D721Med (cell line): ENCODE data around the gene PIAS4.

Experiments used
- DNase-seq: peaks from one replicate; pipeline ENCODE4 v3.0.0; 2011; ENCODE audit warnings: low spot score; ENCODE audit not compliant: insufficient read length
- FAIRE-seq: peaks from 2 replicates; lab custom pipeline; 2011; peaks lifted over from hg19 to GRCh38; lab: Jason Lieb, UNC
- CTCF ChIP-seq: IDR thresholded peaks from 2 replicates; pipeline ENCODE4 v1.5.1; 2012; ENCODE audit warnings: mild to moderate bottlenecking, control low read depth; ENCODE audit not compliant: insufficient read depth; ENCODE audit errors: missing control alignments

The PIAS4 gene

GRCh38 chr19:4027146-4027545 lies 19.6 kb downstream of the PIAS4 start:
- FAIRE-seq (no peak), DNase-seq (no peak)
- no peak for TF ChIP-seq CTCF

- DNase-seq (no peak), FAIRE-seq (no peak)
- TF ChIP-seq CTCF: no peak
Measured at GRCh38 chr19:4028334-4029246, 21.1 kb downstream of the PIAS4 start.

GRCh38 chr19:4029247-4029614 lies 21.7 kb downstream of the PIAS4 start:
- no peak for TF ChIP-seq CTCF
- FAIRE-seq: no peak
- DNase-seq: no peak

GRCh38 chr19:4030552-4030951 lies 23.0 kb downstream of the PIAS4 start:
- no peak for DNase-seq
- no peak for TF ChIP-seq CTCF
- no peak for FAIRE-seq

GRCh38 chr19:4030981-4031380 lies 23.4 kb downstream of the PIAS4 start:
- FAIRE-seq (no peak), DNase-seq (no peak)
- TF ChIP-seq CTCF: no peak

- FAIRE-seq: no peak
- no peak for DNase-seq
- TF ChIP-seq CTCF: no peak
Measured at GRCh38 chr19:4031420-4031819, 23.9 kb downstream of the PIAS4 start.

GRCh38 chr19:4032436-4032835 lies 24.9 kb downstream of the PIAS4 start:
- FAIRE-seq (no peak), DNase-seq (no peak)
- TF ChIP-seq CTCF: no peak
